ENCODE data around the gene G6PC1.

GRCh38 chr17:42871647-42872046 lies 29.0 kb upstream of the G6PC1 start:
- TF ChIP-seq CTCF (conservative IDR thresholded peaks at IDR 0.05) = no peak
- no peak for TF ChIP-seq ZFX (IDR thresholded peaks at IDR 0.05)

Data from C4-2B (cell line).